H1 (cell line): Measurements from ENCODE around the gene NID1. TPM values are rescaled to one million over a fixed set of nuclear protein-coding genes. Genes with fewer than 3 reads are reported as not detected.

ENCODE experiments used
- CTCF ChIA-PET: fragments of 300-600 bp; sonication (Branson Sonifier 250); formaldehyde crosslinking; loops from one replicate; lab custom pipeline; 2021; ENCODE audit not compliant: partially characterized antibody; lab: Charles Lee
- POLR2A ChIA-PET: fragments of 300-600 bp; sonication (Branson Sonifier 250); formaldehyde crosslinking; loops from one replicate; lab custom pipeline; 2021; ENCODE audit warnings: inconsistent platforms; ENCODE audit not compliant: partially characterized antibody; lab: Charles Lee
- DNase-seq, 2 experiments: peaks; one replicate each; pipeline versions ENCODE4 v3.0.0 to v3.0.0-alpha.2; 2010 to 2022; ENCODE audit warnings: low spot score in 2 of 2, low read depth in 1 of 2, mixed read lengths in 1 of 2
- FAIRE-seq: peaks from 2 replicates; lab custom pipeline; 2011; peaks lifted over from hg19 to GRCh38; lab: Jason Lieb, UNC
- H2AFZ ChIP-seq: 2 replicates; pipeline ENCODE4 v1.8.1; 2012; ENCODE audit warnings: low read length, inconsistent platforms
- H2AK5ac ChIP-seq: 2 replicates; pipeline ENCODE4 v1.6.1; 2013; ENCODE audit warnings: low read depth, low read length
- H2BK120ac ChIP-seq: replicated peaks from 2 replicates; pipeline ENCODE3; 2013; ENCODE audit warnings: low read depth, low read length, inconsistent platforms
- H2BK12ac ChIP-seq: 2 replicates; pipeline ENCODE4 v1.6.1; 2013; ENCODE audit warnings: low read depth, low read length
- H2BK15ac ChIP-seq: 2 replicates; pipeline ENCODE4 v1.6.1; 2013; ENCODE audit warnings: low read length
- H2BK20ac ChIP-seq: 2 replicates; pipeline ENCODE4 v1.6.1; 2013; ENCODE audit warnings: low read length
- H2BK5ac ChIP-seq: 2 replicates; pipeline ENCODE4 v1.6.1; 2013; ENCODE audit warnings: low read depth, low read length
- H3K14ac ChIP-seq: 2 replicates; pipeline ENCODE4 v1.6.1; 2013; ENCODE audit warnings: inconsistent platforms; ENCODE audit not compliant: insufficient read length
- H3K18ac ChIP-seq: 2 replicates; pipeline ENCODE4 v1.6.1; 2013; ENCODE audit warnings: low read length; ENCODE audit errors: extremely low read depth
- H3K23ac ChIP-seq: 2 replicates; pipeline ENCODE4 v1.6.1; 2013; ENCODE audit warnings: inconsistent platforms; ENCODE audit not compliant: insufficient read length
- H3K23me2 ChIP-seq: 2 replicates; pipeline ENCODE4 v1.6.1; 2013; ENCODE audit warnings: low read depth, low read length
- H3K27ac ChIP-seq: 2 replicates; pipeline ENCODE4 v1.6.1; 2011; ENCODE audit warnings: low read depth, low read length, inconsistent platforms
- H3K27me3 ChIP-seq, 4 experiments: replicated peaks in 1 of 4; 1 replicate in 1 of 4; 2 replicates in 3 of 4; pipeline versions ENCODE4 v1.6.1 to v1.8.1; 2011 to 2013; ENCODE audit warnings: low read length in 3 of 4, mild to moderate bottlenecking in 3 of 4, inconsistent platforms in 2 of 4, mixed read lengths in 2 of 4, moderate library complexity in 1 of 4; ENCODE audit not compliant: control insufficient read depth in 3 of 4, insufficient read depth in 3 of 4; ENCODE audit errors: extremely low read depth in 1 of 4
- H3K36me3 ChIP-seq, 4 experiments: 2 replicates each; pipeline versions ENCODE4 v1.6.1 to v1.8.1; 2011 to 2013; ENCODE audit warnings: mild to moderate bottlenecking in 4 of 4, low read length in 3 of 4, moderate library complexity in 2 of 4, control low read depth in 1 of 4, inconsistent platforms in 1 of 4; ENCODE audit not compliant: insufficient read depth in 4 of 4, control insufficient read depth in 2 of 4
- H3K4ac ChIP-seq: replicated peaks from 2 replicates; pipeline ENCODE3; 2013; ENCODE audit warnings: low read length, low read depth, mixed read lengths, inconsistent platforms; ENCODE audit not compliant: insufficient read length
- H3K4me1 ChIP-seq, 4 experiments: replicated peaks in 1 of 4; 1 replicate in 1 of 4; 2 replicates in 3 of 4; pipeline versions ENCODE4 v1.6.1 to v1.8.1; 2011 to 2013; ENCODE audit warnings: low read length in 3 of 4, inconsistent platforms in 2 of 4, mixed read lengths in 1 of 4; ENCODE audit not compliant: insufficient read depth in 4 of 4, control insufficient read depth in 3 of 4
- H3K4me2 ChIP-seq, 2 experiments: 2 replicates each; pipeline versions ENCODE4 v1.6.1 to v1.8.1; 2011 to 2013; ENCODE audit warnings: low read depth in 2 of 2, low read length in 2 of 2, control low read depth in 1 of 2, inconsistent platforms in 1 of 2, mild to moderate bottlenecking in 1 of 2; ENCODE audit not compliant: insufficient read depth in 1 of 2
- H3K4me3 ChIP-seq, 4 experiments: fragments of 200-600, 300-600 bp in 1 of 4; sonication (generic), shearing (Covaris generic), sonication (Bioruptor Twin) in 1 of 4; 2 replicates each; pipeline versions ENCODE4 v1.5.1 to v1.8.1; 2011 to 2016; ENCODE audit warnings: low read length in 4 of 4, low read depth in 3 of 4, control low read depth in 2 of 4, inconsistent platforms in 2 of 4, mild to moderate bottlenecking in 2 of 4, mixed read lengths in 1 of 4, moderate library complexity in 1 of 4; ENCODE audit not compliant: insufficient read depth in 2 of 4; ENCODE audit errors: extremely low read depth in 1 of 4
- H3K56ac ChIP-seq: replicated peaks from 2 replicates; pipeline ENCODE3; 2013; ENCODE audit warnings: low read depth, mild to moderate bottlenecking, mixed read lengths, low read length, inconsistent platforms; ENCODE audit not compliant: insufficient read length
- H3K79me1 ChIP-seq: 2 replicates; pipeline ENCODE4 v1.6.1; 2013; ENCODE audit warnings: low read depth, low read length, control low read depth
- H3K79me2 ChIP-seq, 2 experiments: 2 replicates each; pipeline versions ENCODE4 v1.6.1 to v1.8.1; 2012 to 2013; ENCODE audit warnings: low read length in 2 of 2, mild to moderate bottlenecking in 2 of 2, inconsistent platforms in 1 of 2; ENCODE audit not compliant: insufficient read depth in 2 of 2, control insufficient read depth in 1 of 2
- H3K9ac ChIP-seq, 4 experiments: replicated peaks in 1 of 4; 1 replicate in 1 of 4; 2 replicates in 3 of 4; pipeline versions ENCODE4 v1.6.1 to v1.8.1; 2011 to 2013; ENCODE audit warnings: low read depth in 3 of 4, low read length in 3 of 4, control low read depth in 2 of 4, mild to moderate bottlenecking in 2 of 4, moderate library complexity in 2 of 4, inconsistent platforms in 1 of 4; ENCODE audit errors: extremely low read depth in 1 of 4
- H3K9me3 ChIP-seq, 2 experiments: 2 replicates each; pipeline versions ENCODE4 v1.6.1 to v1.8.1; 2012 to 2013; ENCODE audit warnings: mild to moderate bottlenecking in 2 of 2, moderate library complexity in 2 of 2, control low read depth in 1 of 2, inconsistent platforms in 1 of 2, low read depth in 1 of 2, low read length in 1 of 2, mixed read lengths in 1 of 2; ENCODE audit not compliant: insufficient read depth in 2 of 2
- H4K20me1 ChIP-seq, 2 experiments: replicated peaks in 1 of 2; 2 replicates each; pipeline versions ENCODE3 to v1.8.1; 2011 to 2013; ENCODE audit warnings: inconsistent platforms in 2 of 2, low read length in 2 of 2, mild to moderate bottlenecking in 1 of 2; ENCODE audit not compliant: insufficient read depth in 2 of 2, control insufficient read depth in 1 of 2
- H4K5ac ChIP-seq: 2 replicates; pipeline ENCODE4 v1.6.1; 2013; ENCODE audit warnings: low read length, low read depth, mixed read lengths, inconsistent platforms; ENCODE audit not compliant: insufficient read length
- H4K8ac ChIP-seq: 2 replicates; pipeline ENCODE4 v1.8.0; 2013; ENCODE audit warnings: mild to moderate bottlenecking, moderate library complexity, low read length, inconsistent platforms; ENCODE audit not compliant: insufficient read depth; ENCODE audit errors: extremely low read depth
- H4K91ac ChIP-seq: replicated peaks from 2 replicates; pipeline ENCODE3; 2013; ENCODE audit warnings: low read length, mixed read lengths, inconsistent platforms; ENCODE audit not compliant: insufficient read length
- RXRA ChIP-seq: IDR thresholded peaks from 2 replicates; pipeline ENCODE4 v1.6.1; 2011; ENCODE audit warnings: low read depth, mild to moderate bottlenecking, low read length, moderate library complexity; ENCODE audit not compliant: insufficient read depth
- SIN3A ChIP-seq, 2 experiments: IDR thresholded peaks in 1 of 2; conservative IDR thresholded peaks in 1 of 2; 2 replicates each; pipeline ENCODE4 v1.6.1; 2011 to 2012; ENCODE audit warnings: low read length in 2 of 2, improper control_type of control experiment in 1 of 2, low read depth in 1 of 2, mild to moderate bottlenecking in 1 of 2
- WGBS, 2 experiments: shearing (Covaris generic) in 1 of 2; methylation state at CpG; one replicate each; pipeline versions ENCODE4 v1.1.6 to v1.1.7; 2013 to 2015; ENCODE audit warnings: low lambda C conversion rate in 2 of 2, mixed read lengths in 2 of 2, inconsistent platforms in 1 of 2, low coverage in 1 of 2, missing lambda C conversion rate in 1 of 2; ENCODE audit not compliant: insufficient replicate concordance in 2 of 2, insufficient coverage in 1 of 2, insufficient read length in 1 of 2; ENCODE audit errors: extremely low coverage in 1 of 2, missing lambda C conversion rate in 1 of 2; 5-methylcytosine and 5-hydroxymethylcytosine counted together
- polyA plus RNA-seq, 7 experiments: library from polyadenylated mRNA; depleted of rRNA in 3 of 7; stranded (reverse) in 5 of 7; unstranded in 2 of 7; fragments of >200 nt in 5 of 7; fragments of 200-250 nt in 2 of 7; gene quantifications; 1 replicate in 5 of 7; 2 replicates in 1 of 7; 4 replicates in 1 of 7; pipeline versions ENCODE4 v1.2.1 to v1.2.3, GENCODE V29; 2011 to 2013; ENCODE audit warnings: missing spikeins in 2 of 7, mixed read lengths in 2 of 7
- total RNA-seq: library from RNA; stranded (reverse); fragmentation: NEBNext Ultra II Directional; extraction: Animal tissue kit (Norgen Biotek cat#: 25700); gene quantifications from 2 replicates; pipeline ENCODE4 v1.2.1, GENCODE V29; 2021

The NID1 gene
- total and polyA plus RNA-seq, 2 of the 8 experiments (the other 6 are each of a cell fraction or from before 2014, with no cell fraction given), result 20.9 to 25.4 TPM

- H2AFZ ChIP-seq, result peak overlapping the region; percentile 97
- H4K5ac ChIP-seq, result no peak overlapping the region
- H3K9ac ChIP-seq, result peak overlapping the region in 3 of 4 experiments; percentile 39 to 60 (median 56); a peak in 5 of 7 replicates
- peak overlapping the region; percentile 73; the same call in 1 of the 2 replicates for H3K27ac ChIP-seq
- no peak overlapping the region for H4K91ac ChIP-seq
- 20% methylated on average over 29 of the region's 29 CpGs; no CpG with 5 or more reads in 1 of the 2 experiments for WGBS, 2 experiments
- H3K4me1 ChIP-seq, result 0 out of 7 replicates have a peak, but pooled peaks cover 0 to 3% (median 0%) of the 10 kb centered on the region in 4 experiments
- H3K4me3 ChIP-seq, result peak overlapping the region; percentile 32 to 60 (median 46); a peak in 6 of 8 replicates
- no peak overlapping the region for H3K14ac ChIP-seq
- no peak overlapping the region; the same call in 1 of the 2 replicates for H2BK5ac ChIP-seq
- H3K23me2 ChIP-seq, result no peaks in the 10 kb centered on the region
- H2BK12ac ChIP-seq, result peak overlapping the region; percentile 64
- H3K4ac ChIP-seq, result no peak overlapping the region
- DNase-seq (peak; percentile 79 to 94), FAIRE-seq (peak; percentile 87)
- no peaks in the 10 kb centered on the region for H3K27me3 ChIP-seq
- H2BK20ac ChIP-seq, result no peak overlapping the region; the same call in 1 of the 2 replicates
- H3K36me3 ChIP-seq, result peaks cover 0 to 2% (median under 1%) of the 10 kb centered on the region in 4 experiments; a peak in 4 of 8 replicates
- H4K8ac ChIP-seq, result peak overlapping the region; percentile 69; the same call in 1 of the 2 replicates
- no peak overlapping the region for H2AK5ac ChIP-seq
- peak overlapping the region; percentile 84 for H3K18ac ChIP-seq
- no peak overlapping the region for H3K23ac ChIP-seq
- H2BK120ac ChIP-seq, result peak overlapping the region; percentile 8
- no peak overlapping the region for H3K56ac ChIP-seq
- no peaks in the 10 kb centered on the region for H3K79me2 ChIP-seq
- ChIA-PET POLR2A (interaction anchor here (0.8 to 1.8 kb wide), 8 partner anchors 9 to 107 kb away, joined by 3 to 8 read pairs (median 3); partner anchors contain the start of gene NID1), CTCF (interaction anchor here (0.6 to 5.0 kb wide), 64 partner anchors 8 to 555 kb away, joined by 3 to 53 read pairs (median 4); partner anchors contain the start of gene LYST)
- H3K79me1 ChIP-seq, result no peaks in the 10 kb centered on the region
- peak overlapping the region; percentile 29 to 92 for H3K4me2 ChIP-seq
- no peaks in the 10 kb centered on the region for H4K20me1 ChIP-seq
- peaks cover 1 to 4% of the 10 kb centered on the region in 2 experiments; a peak in 2 of 4 replicates for H3K9me3 ChIP-seq
- H2BK15ac ChIP-seq, result no peak overlapping the region
- TF ChIP-seq SIN3A (conservative IDR thresholded peaks at IDR 0.05 in 1 of 2, IDR thresholded peaks at IDR 0.05 in 1 of 2; ENCODE audit: low read depth in 1 of 2, low read length in 2 of 2) (no peak), RXRA (no peak)
Measured at GRCh38 chr1:235971571-235972310, 93.1 kb downstream of the NID1 start.
